ENCODE data around the gene DHRSX.
"Not testable (repeated sequence)": the region's sequence is repeated elsewhere in the genome, so short reads cannot be mapped to it uniquely, and the experiment has no call there.

Gene DHRSX, protein sequence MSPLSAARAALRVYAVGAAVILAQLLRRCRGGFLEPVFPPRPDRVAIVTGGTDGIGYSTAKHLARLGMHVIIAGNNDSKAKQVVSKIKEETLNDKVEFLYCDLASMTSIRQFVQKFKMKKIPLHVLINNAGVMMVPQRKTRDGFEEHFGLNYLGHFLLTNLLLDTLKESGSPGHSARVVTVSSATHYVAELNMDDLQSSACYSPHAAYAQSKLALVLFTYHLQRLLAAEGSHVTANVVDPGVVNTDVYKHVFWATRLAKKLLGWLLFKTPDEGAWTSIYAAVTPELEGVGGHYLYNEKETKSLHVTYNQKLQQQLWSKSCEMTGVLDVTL

DNA sequence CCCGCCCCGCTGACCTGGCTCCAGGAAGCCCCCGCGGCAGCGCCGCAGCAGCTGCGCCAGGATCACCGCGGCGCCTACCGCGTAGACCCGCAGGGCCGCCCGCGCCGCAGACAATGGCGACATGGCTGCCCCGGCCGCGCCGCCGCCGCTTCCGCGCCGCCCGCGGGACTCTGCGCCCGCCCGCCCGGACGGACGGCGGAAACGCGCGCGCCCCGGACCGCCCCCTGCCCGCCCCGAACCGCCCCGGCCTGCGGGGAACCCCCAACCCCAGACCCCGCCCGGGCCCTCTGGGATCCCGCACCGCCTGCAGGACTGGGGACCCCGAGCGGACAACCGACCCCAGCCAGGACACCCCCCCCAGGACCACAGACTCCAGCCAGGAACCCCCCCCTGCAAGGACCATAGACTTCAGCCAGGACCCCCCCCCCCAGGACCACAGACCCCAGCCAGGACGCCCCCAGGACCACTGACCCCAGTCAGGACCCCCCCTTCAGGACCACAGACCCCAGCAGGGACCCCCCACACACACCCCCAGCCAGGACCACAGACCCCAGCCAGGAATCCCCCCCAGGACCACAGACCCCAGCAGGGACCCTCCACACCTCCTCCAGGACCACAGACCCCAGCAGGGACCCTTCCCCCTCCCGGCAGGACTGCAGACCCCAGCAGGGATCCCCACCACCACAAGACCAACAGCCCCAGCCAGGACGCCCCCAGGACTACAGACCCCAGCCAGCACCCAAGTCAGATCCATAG is at the start of gene DHRSX, which contains the start of gene ZBED1:
Gene DHRSX, minus strand, starts transcription at position 174 of the 756 bp plus-strand sequence. Its CDS starts 51 bp downstream, at position 123.
Gene ZBED1, minus strand, starts transcription at position 174 of the 756 bp plus-strand sequence. CDS start 10,257 bp downstream, outside the sequence.
- peak; percentile 82 for DNase-seq

DNA sequence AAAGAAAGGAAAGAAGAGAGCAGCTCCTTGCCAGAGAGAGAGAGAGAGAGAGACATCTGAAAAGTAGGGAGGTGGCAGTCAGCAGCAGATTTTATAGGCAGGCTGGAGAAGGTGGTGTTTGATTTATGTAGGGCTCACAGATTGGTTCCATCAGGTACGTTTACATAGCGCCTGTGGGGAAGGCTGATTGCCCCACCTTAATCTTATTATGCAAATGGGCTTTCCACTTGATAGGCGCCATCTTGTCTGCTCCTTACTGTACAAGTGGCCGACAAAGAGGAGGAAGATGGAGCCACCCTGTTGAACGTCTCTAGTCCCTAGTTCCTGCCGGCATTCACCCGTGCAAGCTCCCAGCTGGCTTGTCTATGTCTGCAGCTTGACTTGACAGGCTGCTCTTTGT is 49.1 kb upstream of the DHRSX start:
- DNase-seq = no peak

DNA sequence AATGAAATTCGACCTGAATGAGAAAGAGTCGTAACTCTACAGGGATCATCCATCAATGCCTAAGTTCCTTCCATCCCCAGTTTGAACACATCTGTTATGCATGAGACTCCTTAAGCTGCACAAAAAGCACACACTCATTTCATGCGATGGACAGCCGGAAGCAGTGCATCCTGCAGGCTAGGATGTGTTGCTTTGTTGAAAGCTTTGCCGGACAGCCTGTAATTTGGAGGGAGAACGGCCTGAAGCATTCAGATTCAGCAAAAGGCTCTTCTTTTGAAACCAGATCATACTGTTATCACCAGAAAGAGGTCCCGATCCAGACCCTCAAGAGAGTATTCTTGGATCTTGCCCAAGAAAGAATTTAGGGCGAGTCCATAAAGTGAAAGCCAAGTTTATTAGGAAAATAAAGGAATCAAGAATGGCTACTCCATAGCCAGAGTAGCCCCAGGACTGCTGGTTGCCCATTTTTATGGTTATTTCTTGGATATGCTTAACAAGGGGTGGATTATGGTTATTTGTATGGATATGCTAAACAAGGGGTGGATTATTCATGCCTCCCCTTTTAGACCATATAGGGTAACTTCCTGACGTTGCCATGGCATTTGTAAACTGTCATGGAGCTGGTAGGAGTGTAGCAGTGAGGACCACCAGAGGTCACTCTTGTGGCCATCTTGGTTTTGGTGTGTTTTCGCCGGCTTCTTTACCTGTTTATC is 48.1 kb upstream of the DHRSX start:
- no peak for DNase-seq

GRCh38 chrX:2547736-2548135 is 47.0 kb upstream of the DHRSX start:
- DNase-seq = no peak

GRCh38 chrX:2546496-2546895 is 45.7 kb upstream of the DHRSX start:
- no peak for DNase-seq

- DNase-seq = no peak
These were observed 44.4 kb upstream of the DHRSX start for GRCh38 chrX:2545144-2545543.

DNA sequence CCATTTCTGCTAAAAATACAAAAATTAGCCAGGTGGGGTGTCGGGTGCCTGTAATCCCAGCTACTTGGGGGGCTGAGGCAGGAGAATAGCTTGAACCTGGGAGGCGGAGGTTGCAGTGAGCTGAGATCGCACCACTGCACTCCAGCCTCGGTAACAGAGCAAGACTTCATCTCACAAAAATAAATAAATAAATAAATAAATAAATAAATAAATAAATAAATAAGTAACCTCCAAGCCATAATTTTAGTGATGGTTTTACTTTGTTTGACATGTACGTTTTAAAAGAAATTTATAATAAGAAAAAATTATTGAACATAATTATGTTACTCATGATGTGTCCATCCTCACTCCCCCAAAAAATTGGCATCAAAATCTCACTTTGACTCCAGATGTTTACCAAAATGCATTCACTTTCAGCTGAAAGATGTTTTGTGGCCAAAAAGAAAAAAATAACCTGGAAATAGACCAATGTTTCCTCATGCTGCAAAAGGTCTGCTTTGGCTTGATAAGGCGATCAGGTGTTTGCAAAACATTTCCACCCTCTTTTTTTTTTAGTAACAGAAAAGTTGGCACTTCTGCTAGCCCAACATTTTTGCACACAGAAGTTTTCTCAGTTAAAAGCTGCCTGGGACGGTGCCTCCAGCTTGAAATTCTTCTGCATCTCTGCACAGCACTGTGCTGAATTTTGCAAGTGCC is 42.2 kb upstream of the DHRSX start:
- DNase-seq = no peak

GRCh38 chrX:2541603-2542002 is 40.8 kb upstream of the DHRSX start:
- no peak for DNase-seq

GRCh38 chrX:2540426-2540947 is 39.7 kb upstream of the DHRSX start:
- DNase-seq = no peak

- no peak for DNase-seq
These were observed 38.8 kb upstream of the DHRSX start for GRCh38 chrX:2539586-2539985.

- no peak for DNase-seq
These were observed 37.4 kb upstream of the DHRSX start for GRCh38 chrX:2538031-2538757.

DNA sequence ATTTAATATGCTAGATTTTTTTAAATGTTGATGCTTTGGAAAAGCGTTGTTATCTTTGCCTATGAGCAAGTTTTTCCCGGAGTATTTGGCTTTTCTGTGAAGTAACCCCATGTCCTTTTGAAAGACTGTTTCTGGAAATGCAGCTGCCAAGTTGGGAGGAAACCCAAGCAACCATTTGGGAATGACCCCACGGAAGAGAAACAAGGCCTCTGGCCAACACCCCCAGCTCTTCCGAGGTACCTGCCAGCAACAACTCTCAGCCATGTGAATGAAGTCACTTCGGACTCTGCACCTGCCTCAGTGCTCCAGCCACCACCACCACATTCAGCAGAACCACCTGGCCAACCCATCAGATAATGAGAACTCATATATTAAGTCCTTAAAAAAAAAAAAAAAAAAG is 36.2 kb upstream of the DHRSX start:
- no peak for DNase-seq

- no peak for DNase-seq
These were observed 35.4 kb upstream of the DHRSX start for GRCh38 chrX:2536141-2536540.

DNA sequence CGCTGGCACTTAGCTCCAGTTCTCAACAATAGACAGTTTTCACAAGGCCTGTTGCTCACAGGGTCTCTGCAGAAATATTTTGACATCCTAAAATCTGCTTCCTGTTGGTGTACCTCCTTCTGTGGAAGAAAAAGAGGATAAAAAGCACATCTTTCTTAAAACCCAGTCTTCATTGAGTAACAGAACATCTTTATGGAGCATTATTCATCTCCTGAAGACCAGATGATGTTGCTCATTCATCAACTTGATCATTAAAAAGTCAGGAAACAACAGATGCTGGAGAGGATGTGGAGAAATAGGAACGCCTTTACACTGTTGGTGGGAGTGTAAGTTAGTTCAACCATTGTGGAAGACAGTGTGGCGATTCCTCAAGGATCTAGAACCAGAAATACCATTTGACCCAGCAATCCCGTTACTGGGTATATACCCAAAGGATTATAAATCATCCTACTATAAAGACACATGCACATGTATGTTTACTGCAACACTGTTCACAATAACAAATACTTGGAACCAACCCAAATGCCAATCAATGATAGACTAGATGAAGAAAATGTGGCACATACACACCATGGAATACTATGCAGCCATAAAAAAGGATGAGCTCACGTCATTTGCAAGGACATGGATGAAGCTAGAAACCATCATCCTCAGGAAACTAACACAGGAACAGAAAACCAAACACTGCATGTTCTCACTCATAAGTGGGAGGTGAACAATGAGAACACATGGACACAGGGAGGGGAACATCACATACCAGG is 33.7 kb upstream of the DHRSX start:
- not testable (repeated sequence) for DNase-seq

GRCh38 chrX:2533424-2533823 is 32.6 kb upstream of the DHRSX start:
- no peak for DNase-seq

DNA sequence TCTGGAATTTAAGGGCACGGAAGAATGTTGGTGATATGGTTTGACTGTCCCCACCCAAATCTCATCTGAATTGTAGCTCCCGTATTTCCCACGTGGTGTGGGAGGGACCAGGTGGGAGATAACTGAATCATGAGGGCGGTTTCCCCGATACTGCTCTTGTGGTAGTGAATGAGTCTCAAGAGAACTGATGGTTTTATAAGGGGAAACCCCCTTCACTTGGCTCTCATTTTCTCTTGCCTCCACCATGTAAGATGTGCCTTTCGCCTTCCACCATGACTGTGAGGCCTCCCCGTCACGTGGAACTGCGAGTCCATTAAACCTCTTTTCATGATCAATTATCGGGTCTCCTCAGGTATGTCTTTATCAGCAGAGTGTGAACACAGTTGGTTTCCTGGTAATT is 25.6 kb upstream of the DHRSX start:
- no peak for DNase-seq

DNA sequence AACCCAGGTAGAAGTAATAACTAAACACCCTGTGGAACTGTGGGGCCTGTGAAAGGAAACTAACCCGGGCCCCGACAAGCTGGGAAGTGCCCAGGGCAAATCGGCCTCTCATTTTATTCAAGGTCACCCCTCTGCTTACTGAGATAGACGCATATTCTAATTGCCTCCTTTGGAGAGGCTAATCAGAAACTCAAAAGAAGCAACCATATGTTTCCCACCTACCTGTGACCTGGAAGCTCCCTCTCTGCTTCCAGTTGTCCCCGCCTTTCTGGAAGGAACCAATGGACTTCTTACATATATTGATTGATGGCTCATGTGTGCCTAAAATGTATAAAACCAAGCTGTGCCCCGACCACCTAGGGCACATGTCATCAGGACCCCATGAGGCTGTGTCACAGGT is 23.1 kb upstream of the DHRSX start:
- no peak for DNase-seq

DNA sequence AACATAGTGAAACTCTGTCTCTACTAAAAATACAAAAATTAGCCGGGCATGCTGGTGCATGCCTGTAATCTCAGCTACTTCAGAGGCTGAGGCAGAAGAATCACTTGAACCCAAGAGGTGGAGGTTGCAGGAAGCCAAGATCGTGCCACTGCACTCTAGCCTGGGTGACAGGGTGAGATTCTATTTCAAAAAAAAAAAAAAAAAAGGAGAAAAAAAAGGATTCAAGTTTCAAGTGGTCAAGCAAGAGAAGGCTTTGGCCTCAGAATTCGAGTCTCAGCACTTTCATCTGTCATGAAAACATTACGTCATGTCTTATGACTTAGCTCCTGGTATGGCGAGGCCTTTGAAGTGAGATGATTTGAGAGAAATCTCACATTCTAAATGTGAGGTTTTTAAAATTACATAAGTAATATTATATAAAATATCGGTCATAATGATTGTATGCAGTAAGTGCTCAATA is 21.2 kb upstream of the DHRSX start:
- no peak for DNase-seq

DNA sequence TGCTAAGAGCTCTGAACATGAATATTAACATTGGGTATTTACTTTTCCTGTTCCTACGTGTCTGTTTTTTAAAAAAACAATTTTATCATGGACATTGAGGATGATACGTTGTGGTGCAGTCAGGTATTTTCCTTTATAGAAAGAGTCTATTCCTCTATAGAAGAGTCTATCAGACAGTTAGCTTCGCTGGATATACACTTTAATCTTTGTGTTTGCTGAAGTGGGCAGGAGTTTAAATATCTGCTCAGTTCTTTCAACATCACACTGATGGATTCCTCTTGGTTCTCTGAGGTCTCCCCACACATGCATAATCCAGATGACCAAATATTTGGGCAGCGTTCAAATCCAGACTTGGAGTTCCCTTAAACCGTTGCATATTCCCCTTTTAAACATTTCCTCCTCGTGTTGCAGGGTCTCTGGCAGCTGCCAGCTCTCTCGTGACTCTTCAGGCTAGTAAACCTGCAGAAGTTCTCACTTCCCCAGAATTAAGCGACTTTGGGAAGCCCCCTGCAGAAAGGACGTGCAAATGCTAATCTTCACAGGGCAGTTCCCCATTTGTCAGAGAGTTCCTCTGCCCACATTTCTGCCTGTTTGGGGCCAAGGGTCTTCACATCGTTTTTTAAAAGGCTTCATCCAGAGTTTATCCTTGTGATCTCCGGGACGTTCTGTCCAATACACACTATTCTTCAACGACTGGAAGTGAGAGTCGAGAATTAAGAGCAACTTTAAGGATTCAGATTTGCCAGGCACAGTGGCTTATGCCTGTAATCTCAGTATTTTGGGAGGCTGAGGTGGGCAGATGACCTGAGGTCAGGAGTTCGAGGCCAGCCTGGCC is 20.5 kb upstream of the DHRSX start:
- DNase-seq = no peak

DNA sequence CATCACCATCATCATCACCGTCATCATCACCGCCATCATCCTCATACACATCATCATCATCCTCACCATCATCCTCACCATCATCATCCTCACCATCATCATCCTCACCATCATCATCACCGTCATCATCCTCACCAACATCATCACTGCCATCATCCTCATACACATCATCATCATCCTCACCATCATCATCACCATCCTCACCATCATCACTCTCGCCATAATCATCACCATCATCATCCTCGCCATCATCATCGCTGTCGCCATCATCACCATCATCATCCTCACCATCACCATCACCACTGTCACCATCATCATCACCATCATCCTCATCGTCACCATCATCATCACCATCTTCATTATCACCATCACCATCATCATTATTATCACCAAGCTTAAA is 19.8 kb upstream of the DHRSX start:
- no peak for DNase-seq
